Progenitor cell of endocrine pancreas (in vitro differentiated cells): Measurements from ENCODE around the gene SLC25A42. TPM values are rescaled to one million over a fixed set of nuclear protein-coding genes. Genes with fewer than 3 reads are reported as not detected.
A peak's percentile ranks its signal among the peaks of the same experiment; 100 is the strongest.

Experiments
- DNase-seq: peaks from one replicate; pipeline ENCODE4 v3.0.0; 2021; ENCODE audit warnings: low spot score; ENCODE audit not compliant: unreplicated experiment
- H3K27ac Mint-ChIP-seq: 2 replicates; pipeline ENCODE4 v1.8.0; 2021; ENCODE audit warnings: mild to moderate bottlenecking, moderate library complexity, mixed read lengths
- H3K27me3 Mint-ChIP-seq: 2 replicates; pipeline ENCODE4 v1.8.0; 2021; ENCODE audit warnings: mixed read lengths
- H3K36me3 Mint-ChIP-seq: 2 replicates; pipeline ENCODE4 v1.8.0; 2022; ENCODE audit warnings: mixed read lengths; ENCODE audit not compliant: insufficient read depth
- H3K4me1 Mint-ChIP-seq: 2 replicates; pipeline ENCODE4 v1.8.0; 2021; ENCODE audit warnings: low read depth, mixed read lengths
- H3K4me3 Mint-ChIP-seq: 2 replicates; pipeline ENCODE4 v1.8.0; 2021; ENCODE audit warnings: low read depth, mild to moderate bottlenecking, moderate library complexity, mixed read lengths
- H3K9me3 Mint-ChIP-seq: 2 replicates; pipeline ENCODE4 v1.8.0; 2021; ENCODE audit warnings: low read depth, mixed read lengths
- total RNA-seq: library from RNA; stranded (reverse); gene quantifications from 2 replicates; pipeline ENCODE4 v1.2.1, GENCODE V29; 2021
- TF ChIP-seq, protein P1 (sequence below): fragments of 200-600 bp; sonication (generic); IDR thresholded peaks from one replicate; pipeline ENCODE4 v1.5.0; 2021; ENCODE audit warnings: antibody characterized with exemption, mild to moderate bottlenecking; ENCODE audit not compliant: unreplicated experiment

SLC25A42 gene
- total RNA-seq, 1 donor from 2014 or later, result 10.5 TPM

DNA sequence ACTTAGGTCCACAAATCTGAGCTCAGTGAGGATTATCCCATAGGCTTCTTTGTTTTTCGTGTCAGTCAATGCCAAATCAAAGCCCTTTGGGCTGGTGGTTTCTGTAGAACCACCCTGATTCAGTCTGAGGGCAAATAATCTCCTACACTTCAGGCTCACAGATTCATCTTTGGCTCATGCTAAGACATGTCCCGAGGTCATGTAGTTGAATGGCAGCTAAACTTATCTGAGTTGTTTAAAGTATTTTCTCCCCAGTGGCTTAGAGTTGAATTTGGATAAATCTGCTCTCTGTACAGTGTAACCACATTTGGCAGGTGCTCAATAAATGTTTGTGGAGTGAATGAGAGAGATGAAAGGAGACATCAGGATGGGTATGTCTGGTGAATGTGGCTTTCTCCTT lies 13.1 kb upstream of the SLC25A42 start:
- Mint-ChIP-seq H3K4me3 (no peak overlapping the region), H3K36me3 (peaks cover 2% of the 10 kb centered on the region), H3K4me1 (no peaks in the 10 kb centered on the region), H3K9me3 (no peaks in the 10 kb centered on the region), H3K27ac (no peak overlapping the region), H3K27me3 (no peaks in the 10 kb centered on the region)
- TF ChIP-seq, protein P1, sequence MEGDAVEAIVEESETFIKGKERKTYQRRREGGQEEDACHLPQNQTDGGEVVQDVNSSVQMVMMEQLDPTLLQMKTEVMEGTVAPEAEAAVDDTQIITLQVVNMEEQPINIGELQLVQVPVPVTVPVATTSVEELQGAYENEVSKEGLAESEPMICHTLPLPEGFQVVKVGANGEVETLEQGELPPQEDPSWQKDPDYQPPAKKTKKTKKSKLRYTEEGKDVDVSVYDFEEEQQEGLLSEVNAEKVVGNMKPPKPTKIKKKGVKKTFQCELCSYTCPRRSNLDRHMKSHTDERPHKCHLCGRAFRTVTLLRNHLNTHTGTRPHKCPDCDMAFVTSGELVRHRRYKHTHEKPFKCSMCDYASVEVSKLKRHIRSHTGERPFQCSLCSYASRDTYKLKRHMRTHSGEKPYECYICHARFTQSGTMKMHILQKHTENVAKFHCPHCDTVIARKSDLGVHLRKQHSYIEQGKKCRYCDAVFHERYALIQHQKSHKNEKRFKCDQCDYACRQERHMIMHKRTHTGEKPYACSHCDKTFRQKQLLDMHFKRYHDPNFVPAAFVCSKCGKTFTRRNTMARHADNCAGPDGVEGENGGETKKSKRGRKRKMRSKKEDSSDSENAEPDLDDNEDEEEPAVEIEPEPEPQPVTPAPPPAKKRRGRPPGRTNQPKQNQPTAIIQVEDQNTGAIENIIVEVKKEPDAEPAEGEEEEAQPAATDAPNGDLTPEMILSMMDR, result no peak
- no peak for DNase-seq

DNA sequence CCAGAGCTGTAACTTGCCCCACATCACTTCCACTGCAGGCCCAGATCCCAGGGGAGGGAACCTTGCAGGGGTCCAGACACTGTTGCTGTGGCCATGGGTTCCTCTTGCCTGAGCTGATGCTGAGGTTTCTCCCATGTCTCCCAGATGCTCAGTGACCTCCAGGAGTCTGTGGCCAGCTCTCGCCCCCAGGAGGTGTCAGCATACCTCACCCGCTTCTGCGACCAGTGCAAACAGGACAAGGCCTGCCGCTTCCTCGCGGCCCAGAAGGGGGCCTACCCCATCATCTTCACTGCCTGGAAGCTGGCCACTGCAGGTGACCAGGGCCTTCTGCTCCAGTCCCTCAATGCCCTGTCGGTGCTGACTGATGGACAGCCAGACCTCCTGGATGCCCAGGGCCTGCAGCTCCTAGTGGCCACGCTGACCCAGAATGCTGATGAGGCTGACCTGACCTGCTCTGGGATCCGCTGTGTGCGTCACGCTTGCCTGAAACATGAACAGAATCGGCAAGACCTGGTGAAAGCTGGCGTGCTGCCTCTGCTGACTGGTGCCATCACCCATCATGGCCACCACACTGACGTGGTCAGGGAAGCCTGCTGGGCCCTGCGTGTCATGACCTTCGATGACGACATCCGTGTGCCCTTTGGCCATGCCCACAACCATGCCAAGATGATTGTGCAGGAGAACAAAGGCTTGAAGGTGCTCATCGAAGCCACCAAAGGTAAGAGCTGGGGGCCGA lies 12.1 kb upstream of the SLC25A42 start:
- Mint-ChIP-seq H3K27ac (no peak overlapping the region), H3K9me3 (no peaks in the 10 kb centered on the region), H3K27me3 (no peaks in the 10 kb centered on the region), H3K36me3 (peaks cover 2% of the 10 kb centered on the region), H3K4me1 (no peaks in the 10 kb centered on the region), H3K4me3 (no peak overlapping the region)
- TF ChIP-seq, protein P1, result no peak
- no peak for DNase-seq

DNA sequence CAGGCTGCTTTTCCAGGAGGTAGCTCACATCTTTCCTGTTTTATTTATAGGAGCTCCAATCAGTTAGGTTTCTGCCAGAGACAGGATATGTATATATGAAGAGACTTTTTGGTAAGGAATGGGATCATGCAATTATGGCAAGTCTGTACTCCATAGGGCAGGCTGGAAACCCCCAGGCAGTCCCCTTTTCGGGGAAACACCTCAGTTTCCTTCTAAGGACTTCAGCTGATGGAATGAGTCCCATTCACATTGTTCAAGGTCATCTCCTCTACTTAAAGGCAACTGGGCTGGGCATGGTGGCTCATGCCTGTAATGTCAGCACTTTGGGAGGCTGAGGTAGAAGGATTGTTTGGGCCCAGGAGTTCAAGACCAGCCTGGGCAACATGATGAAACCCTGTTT lies 10.9 kb upstream of the SLC25A42 start:
- DNase-seq, result no peak
- Mint-ChIP-seq H3K36me3 (peaks cover 1% of the 10 kb centered on the region), H3K4me3 (no peak overlapping the region), H3K4me1 (no peaks in the 10 kb centered on the region), H3K27ac (no peak overlapping the region), H3K9me3 (no peaks in the 10 kb centered on the region), H3K27me3 (no peaks in the 10 kb centered on the region)
- TF ChIP-seq, protein P1, result no peak

DNA sequence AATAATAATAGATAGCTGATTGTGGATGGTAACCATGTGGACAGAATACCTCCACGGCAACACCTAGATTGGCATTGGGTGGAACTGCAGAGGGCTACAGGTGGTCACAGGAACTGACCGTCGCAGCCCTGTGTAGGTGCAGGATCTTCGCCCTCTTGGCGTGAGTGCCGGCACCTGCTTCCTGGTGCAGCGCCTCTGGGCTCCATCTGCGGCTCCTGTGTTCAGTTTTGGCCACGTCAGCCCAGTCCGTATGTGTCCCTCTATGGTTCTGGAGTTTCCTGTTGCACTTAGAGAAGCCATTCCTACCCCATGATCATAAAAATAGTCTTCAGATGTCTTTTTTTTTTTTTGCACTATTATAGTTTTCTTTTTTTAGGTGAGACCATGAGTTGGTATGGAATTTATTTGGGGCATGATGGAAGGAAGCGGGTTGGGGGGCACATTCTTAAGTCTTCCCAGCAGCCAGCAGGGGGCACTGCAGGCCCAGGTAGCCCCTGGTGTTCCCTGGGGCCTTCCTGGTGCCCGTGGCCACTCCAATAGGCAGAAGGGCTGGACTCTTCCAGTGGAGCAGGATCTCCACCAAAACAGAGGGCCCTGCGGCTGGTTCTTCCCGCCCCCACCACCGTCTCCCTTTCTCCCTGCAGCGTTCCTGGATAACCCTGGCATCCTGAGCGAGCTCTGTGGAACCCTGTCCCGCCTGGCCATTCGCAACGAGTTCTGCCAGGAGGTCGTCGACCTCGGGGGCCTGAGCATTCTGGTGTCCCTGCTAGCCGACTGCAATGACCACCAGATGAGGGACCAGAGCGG lies 10.1 kb upstream of the SLC25A42 start:
- Mint-ChIP-seq H3K27ac (no peak overlapping the region), H3K4me3 (no peak overlapping the region), H3K27me3 (no peaks in the 10 kb centered on the region), H3K4me1 (no peaks in the 10 kb centered on the region), H3K9me3 (no peaks in the 10 kb centered on the region), H3K36me3 (peaks cover 1% of the 10 kb centered on the region)
- peak; percentile 60 for DNase-seq
- TF ChIP-seq, protein P1, result peak; percentile 82

DNA sequence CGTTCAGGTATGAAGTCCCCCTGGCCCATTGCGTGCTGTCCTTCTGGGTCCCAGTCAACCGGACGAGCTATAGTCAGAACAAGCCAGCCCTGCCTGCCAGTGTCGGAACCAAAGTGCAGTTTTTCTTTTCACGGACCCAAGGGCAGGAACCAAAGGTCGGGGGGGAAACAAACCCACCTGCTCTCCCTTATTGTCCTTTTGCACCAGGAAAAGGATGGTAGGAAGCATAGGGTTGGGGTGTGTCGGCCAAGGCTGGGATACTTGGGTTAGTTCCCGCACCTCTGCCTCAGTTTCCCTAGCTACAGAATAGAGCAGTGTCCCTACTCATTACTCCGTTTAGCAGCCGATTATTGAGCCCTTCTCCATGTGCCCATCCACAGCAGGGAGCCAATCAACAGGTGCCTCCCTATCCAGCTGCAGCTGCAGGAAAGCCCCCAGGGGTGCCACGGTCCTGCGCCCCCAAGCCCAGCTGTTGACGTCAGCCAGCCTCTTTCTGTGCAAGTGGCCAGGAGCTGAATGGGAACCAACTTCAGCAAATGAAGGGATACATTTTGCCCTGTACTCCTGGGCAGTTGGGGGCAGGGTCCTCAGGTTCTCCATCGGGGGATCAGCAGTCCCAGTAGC lies 9.4 kb upstream of the SLC25A42 start:
- no peak for DNase-seq
- Mint-ChIP-seq H3K36me3 (peaks cover 3% of the 10 kb centered on the region), H3K4me3 (no peak overlapping the region), H3K4me1 (no peaks in the 10 kb centered on the region), H3K27ac (no peak overlapping the region), H3K27me3 (no peaks in the 10 kb centered on the region), H3K9me3 (no peaks in the 10 kb centered on the region)
- TF ChIP-seq, protein P1, result no peak
